DOHH2 (cell line): ENCODE measurements around the gene GOLGA8O.
"Not testable (repeated sequence)": the region's sequence is repeated elsewhere in the genome, so short reads cannot be mapped to it uniquely, and the experiment has no call there.

ENCODE experiments used
- CTCF ChIP-seq: fragments of 200-600 bp; sonication (generic); IDR thresholded peaks from one replicate; pipeline ENCODE4 v1.5.1; 2014; ENCODE audit warnings: antibody characterized with exemption, mild to moderate bottlenecking, low read depth, low read length; ENCODE audit not compliant: poor library complexity, severe bottlenecking
- EZH2phosphoT487 ChIP-seq: fragments of 200-600 bp; sonication (generic); IDR thresholded peaks from 2 replicates; pipeline ENCODE4 v1.6.1; 2017; ENCODE audit warnings: borderline replicate concordance, mild to moderate bottlenecking, antibody characterized with exemption, low read length, moderate library complexity, mixed read lengths

- not testable (repeated sequence) for TF ChIP-seq CTCF, EZH2phosphoT487
These were observed 27.9 kb upstream of the GOLGA8O start for GRCh38 chr15:32483377-32483776.
